Measurements from ENCODE around the gene OR1A2.
"Not testable (repeated sequence)": the region's sequence is repeated elsewhere in the genome, so short reads cannot be mapped to it uniquely, and the experiment has no call there.

The OR1A2 gene, protein sequence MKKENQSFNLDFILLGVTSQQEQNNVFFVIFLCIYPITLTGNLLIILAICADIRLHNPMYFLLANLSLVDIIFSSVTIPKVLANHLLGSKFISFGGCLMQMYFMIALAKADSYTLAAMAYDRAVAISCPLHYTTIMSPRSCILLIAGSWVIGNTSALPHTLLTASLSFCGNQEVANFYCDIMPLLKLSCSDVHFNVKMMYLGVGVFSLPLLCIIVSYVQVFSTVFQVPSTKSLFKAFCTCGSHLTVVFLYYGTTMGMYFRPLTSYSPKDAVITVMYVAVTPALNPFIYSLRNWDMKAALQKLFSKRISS

DNA sequence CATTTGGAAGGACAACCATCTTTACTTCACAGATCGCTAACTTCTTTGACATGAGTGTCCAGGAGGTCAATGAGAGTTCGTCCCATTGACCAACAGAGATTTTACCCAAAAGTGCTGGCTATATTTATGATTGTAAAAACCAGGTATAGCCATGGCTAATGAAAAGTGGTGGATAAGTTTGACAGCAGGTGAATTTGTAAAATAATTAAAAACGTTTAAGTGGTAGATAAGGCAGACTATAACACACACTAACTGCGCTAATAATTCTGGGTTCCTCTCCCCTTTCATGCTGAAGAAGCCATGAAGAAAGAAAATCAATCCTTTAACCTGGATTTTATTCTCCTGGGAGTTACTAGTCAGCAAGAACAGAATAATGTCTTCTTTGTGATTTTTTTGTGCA lies at the start of gene OR1A2:
Gene OR1A2 (plus strand): TSS at position 301 of the 400 bp plus-strand sequence. CDS start 0 bp downstream, at position 301.
- no peak for DNase-seq

DNA sequence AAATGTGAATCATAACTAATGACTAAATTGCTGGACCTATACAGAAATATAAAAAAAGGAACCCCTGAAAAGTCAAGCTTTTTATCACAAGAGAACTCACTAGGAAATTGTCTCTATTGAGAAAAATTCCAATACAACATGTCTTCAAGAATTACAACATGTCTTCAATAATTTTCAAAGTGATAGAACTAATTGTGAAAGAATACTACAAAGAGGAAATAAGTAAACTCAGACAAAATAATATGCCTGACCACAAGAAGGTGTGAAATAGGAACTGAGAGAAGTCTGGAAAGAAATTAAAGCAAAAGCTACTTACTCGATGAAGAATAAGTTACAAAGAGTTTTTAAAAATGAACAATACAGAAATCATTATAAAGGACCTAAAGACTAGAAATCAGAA lies 40.1 kb upstream of the OR1A2 start:
- no peak for DNase-seq

DNA sequence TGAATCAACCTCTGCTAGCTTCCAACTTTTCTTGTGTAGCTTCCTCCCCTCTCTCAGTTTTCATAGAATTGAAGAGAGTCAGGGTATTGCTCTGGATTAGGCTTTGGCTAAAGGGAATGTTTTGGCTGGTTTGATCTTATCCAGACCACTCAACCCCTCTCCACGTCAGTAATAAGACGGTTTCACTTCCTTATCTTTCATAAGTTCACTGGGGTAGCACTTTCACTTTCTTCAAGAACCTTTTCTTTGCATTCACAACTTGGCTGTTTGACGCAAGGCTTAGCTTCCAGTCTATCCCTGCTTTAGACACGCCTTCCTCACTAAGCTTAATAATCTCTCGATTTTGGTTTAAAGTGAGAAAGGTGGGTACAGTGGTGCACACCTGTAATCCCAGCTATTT lies 29.7 kb upstream of the OR1A2 start:
- no peak for DNase-seq

DNA sequence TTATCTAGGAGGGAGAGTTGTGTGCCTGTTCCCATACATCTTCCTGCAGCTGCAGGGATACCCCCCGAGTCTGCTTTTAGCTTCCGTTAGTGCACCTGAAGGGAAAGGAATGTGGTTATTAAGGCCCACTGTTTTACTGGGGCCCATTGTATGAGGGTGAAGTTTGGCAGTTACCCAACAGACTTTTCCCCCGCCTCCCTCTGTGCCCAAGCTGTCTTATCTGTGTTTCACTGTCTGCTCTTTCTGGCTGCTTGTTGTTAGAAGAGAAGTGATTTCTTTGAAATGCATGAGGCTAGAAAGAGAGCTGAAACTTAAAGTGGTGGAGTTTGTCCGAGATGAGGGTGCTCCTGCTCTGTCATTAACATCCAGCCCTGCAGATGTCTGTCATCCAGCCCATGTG lies 7.4 kb upstream of the OR1A2 start:
- DNase-seq = no peak

DNA sequence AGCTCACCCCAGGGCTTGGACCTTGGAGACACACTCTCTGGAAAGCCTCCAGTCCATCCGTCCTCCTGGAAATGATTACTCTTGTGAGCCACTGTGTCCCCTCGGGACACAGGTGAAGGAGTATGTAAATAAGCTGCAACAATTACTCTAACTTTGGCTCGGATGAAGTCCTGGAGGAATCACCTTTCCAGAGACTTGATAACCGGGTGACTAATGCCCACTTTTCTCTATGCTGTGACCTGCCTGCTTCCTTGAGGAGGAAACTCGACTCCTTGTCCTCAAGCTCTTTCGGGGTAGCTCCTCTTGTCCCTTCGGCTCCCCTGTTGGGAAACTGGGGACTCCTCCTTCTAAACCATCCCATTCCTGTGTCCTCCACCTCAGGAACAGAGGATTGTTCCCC lies 10.0 kb downstream of the OR1A2 start, which contains the start of gene OR1A1:
Gene OR1A1 (plus strand): TSS at position 301 of the 400 bp plus-strand sequence. CDS start 7,954 bp downstream, outside the sequence.
- DNase-seq = no peak

DNA sequence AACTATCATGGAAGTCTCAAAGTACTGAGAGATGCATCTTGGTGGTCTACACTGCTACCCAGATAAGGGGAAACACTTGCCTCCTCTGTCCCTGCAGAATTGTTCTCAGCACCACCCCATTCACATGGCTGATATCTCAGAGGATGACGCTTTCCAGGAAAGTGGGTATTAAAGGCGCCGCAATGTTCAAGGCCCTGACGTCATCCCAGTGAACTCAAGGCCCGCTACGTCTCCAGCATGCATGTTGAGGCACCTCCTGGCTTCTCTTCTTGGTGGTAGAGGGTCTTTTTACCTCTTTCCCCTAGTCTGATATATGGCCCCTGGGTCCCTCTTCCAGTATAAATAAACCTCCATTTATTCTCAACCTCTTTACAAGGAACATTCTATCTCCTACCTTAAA lies 11.2 kb downstream of the OR1A2 start:
- no peak for DNase-seq

DNA sequence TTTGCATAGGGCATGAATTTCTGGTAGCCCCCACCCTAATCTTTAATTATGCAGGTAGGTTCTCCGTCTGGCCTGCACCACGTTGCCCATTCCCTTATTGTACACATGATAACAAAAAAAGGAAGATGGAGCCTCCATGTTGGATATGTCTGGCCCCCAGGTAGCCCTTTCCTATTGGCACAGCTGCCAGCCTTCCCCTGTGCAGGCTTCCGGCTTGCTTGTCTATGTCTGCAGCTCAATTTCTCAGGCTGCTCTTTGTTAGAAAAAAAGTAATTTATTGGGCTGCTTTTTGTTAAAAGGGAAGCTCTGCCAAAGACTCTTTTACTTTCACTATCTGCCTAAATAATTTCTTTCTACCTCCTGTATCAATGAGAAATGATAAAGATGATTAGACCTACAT lies 15.7 kb downstream of the OR1A2 start:
- DNase-seq = no peak

DNA sequence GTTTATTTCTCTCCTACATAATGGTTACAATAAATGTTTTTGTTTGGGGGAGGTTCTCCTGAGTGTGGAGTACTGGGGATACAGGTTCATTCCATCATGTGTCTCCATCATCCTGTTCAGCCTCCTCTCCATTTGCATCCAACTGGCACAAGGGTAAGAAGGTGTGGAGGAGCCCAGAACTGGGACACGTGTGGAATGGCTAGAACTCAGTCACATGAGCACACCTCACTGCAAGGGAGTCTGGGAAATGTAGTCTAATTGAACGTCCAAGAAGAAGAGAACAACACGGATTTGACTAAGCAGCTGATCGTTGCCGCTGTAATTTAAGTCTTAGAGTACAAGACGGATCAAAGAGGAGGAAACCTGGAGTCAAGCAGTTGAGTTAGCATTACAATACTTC lies 16.3 kb downstream of the OR1A2 start:
- DNase-seq = no peak

DNA sequence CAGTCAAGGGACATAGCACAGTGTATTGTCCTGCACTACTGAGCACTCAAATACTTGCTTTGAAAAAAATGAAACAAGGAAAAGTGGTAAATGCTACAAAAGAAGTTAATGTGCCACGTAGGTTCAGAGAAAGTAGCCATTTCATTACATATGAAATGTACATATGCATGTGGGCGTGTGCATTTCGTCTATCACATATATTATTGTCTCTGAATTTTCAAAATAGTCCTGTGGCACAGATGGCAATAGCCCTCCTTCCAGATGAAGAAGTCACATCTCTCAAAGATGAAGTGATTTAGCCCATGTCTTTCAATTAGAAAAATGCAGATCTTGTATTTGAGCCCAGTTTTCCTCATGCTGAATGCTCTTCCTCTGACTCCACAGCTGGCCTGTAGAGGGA lies 22.7 kb downstream of the OR1A2 start:
- DNase-seq = not testable (repeated sequence)

DNA sequence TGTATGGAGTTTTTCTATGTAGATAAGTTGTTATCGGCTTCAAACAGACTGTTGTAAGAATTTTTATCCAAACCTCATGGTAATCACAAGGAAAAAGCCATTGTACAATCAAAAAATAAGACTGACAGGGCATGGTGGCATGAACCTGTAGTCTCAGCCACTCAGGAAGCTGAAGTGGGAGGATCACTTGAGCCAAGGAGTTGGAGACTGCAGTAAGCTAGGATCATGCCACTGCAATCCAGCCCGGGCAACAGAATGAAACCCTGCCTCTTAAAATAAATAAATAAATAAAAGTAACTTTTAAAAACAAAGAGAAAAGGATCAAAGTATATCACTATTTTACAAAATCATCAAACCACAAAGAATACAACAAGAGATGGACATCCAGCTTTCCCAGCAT lies 24.5 kb downstream of the OR1A2 start:
- no peak for DNase-seq

DNA sequence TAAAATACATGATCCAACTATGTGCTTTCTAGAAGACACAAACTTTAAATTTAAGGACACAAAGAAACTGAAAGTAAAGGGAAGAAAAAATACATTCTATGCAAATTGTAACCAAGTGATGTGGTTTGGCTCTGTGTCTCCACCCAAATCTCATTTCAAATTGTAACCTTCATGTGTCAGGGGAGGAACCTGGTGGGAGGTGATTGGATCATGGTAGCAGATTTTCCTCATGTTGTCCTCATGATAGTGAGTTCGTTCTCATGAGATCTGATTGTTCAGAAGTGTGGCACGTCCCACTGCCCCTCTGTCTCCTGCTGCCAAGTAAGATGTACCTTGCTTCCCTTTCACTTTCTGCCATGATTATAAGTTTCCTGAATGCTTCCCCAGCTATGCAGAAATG lies 25.2 kb downstream of the OR1A2 start:
- no peak for DNase-seq

DNA sequence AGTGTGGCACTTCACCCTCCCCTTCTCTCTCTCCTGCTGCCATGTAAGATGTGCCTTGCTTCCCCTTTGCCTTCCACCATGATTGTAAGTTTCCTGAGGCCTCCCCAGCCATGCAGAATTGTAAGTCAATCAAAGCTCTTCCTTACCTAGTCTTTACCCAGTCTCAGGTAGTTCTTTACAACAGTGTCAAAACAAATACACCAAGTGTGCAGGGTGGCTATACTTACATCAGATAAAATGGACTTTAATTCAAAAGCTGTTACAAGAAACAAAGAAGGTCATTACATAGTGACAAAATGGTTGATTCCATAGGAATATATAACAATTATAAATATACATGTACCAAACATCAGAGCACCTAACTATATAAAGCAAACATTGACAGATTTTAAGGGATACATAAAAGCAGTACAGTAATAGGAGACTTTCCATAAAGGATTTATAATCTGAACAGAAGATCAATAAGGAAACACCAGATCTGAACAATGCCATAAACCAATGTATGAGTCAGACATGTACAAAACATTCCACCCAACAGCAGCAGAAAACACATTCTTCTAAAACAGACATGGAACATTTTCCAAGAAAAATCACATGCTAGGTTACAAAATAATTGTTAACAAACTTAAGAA lies 27.5 kb downstream of the OR1A2 start:
- not testable (repeated sequence) for DNase-seq

DNA sequence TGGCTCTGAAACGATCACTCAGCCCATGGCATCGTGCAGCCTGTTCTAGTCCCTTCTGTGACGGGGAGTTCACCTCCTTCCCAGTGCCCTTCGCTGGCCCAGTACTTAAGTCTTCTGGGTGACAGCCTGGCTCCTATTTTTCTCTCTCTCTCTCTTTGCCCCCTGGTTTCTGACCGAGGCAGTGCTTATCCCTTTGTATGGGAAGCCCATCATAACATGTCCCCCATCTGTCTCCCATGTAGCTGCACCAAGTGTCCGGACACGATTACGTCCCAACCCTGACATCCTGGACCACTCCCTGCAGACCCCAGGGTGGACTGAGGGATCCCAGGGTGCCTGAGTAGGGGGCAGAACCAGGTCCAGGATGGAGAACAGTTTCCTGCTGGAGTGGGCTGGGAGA lies 35.0 kb downstream of the OR1A2 start:
- DNase-seq = not testable (repeated sequence)

DNA sequence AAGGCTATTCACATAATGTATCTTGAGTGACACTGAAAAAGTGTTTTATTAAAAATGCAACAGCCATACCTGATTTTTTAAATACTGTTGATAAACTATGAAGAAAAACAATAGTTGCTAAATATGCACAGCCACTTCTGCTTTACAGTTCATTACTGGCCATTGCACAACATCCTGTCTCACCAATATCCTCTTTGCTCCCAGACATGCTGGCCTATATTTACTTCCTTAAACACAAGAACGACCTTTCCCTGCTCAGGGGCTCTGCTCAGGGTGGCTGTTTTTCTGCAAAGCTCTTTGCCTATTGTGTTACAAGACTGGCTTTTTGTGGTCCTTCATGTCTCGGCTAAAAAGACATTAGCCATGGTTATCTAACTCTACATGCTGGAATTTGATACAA lies 41.4 kb downstream of the OR1A2 start:
- not testable (repeated sequence) for DNase-seq

DNA sequence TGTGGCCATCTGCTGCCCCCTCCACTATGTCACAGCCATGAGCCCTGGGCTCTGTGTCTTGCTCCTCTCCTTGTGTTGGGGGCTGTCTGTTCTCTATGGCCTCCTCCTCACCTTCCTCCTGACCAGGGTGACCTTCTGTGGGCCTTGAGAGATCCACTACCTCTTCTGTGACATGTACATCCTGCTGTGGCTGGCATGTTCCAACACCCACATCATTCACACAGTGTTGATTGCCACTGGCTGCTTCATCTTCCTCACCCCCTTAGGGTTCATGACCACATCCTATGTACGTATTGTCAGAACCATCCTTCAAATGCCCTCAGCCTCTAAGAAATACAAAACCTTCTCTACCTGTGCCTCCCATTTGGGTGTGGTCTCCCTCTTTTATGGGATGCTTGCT lies 43.7 kb downstream of the OR1A2 start:
- DNase-seq = not testable (repeated sequence)

DNA sequence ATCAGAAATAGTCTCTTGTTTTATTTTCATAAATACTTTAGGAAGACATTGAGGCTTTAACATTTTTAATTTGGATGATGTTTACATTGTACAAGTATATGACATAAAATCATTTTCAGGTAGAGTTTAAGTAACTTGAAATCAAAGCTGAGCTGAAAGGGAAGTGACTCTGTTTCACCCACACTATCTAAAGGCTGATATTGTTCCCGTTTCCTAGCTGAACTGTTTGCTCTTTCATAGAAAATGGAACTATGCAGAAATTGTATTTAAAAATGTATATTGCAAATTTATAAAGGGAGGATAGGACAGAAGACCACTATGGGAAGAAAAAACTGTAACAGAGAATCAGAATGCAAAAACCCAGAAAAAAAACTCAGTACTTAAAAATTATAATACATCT lies 47.5 kb downstream of the OR1A2 start:
- not testable (repeated sequence) for DNase-seq

All from activated CD4-positive, alpha-beta T cell treated with anti-CD3 and anti-CD28 coated beads, Interleukin-2, Interleukin-6, amounts not matched to agents 100 ng/mL and 50 ng/mL, durations not matched to agents 16 hours and 8 hours (primary cell).